ENCODE results near the gene MAGEB17. TPM values are rescaled to one million over a fixed set of nuclear protein-coding genes. Genes with fewer than 3 reads are reported as not detected.

The MAGEB17 gene
- total RNA-seq, 1 experiment from 2014 or later: not detected

GRCh38 chrX:16140983-16141382, 26.3 kb upstream of the MAGEB17 start (continued):
- TF ChIP-seq REST (IDR thresholded peaks at IDR 0.05; ENCODE audit: low read depth) (no peak), ZNF274 (IDR thresholded peaks at IDR 0.05; ENCODE audit: low read depth, low read length) (no peak)

GRCh38 chrX:16141422-16142245, 25.6 kb upstream of the MAGEB17 start:
- Histone ChIP-seq H3K27ac (ENCODE audit: low read depth, low read length) (no peak overlapping the region), H4K20me1 (ENCODE audit: insufficient read depth) (no peaks in the 10 kb centered on the region), H3K4me3 (replicated peaks in 1 of 2; ENCODE audit: low read depth in 1 of 2, low read length in 2 of 2) (no peak overlapping the region), H3K9ac (ENCODE audit: low read length) (no peak overlapping the region), H3K79me2 (ENCODE audit: insufficient read depth, low read length) (no peaks in the 10 kb centered on the region), H3K4me2 (ENCODE audit: low read length) (no peak overlapping the region), H2AFZ (ENCODE audit: low read depth, low read length, poor library complexity, severe bottlenecking) (no peak overlapping the region), H3K4me1 (ENCODE audit: control insufficient read depth in 1 of 2, insufficient read depth in 2 of 2, low read length in 2 of 2) (peaks cover 0 to 4% of the 10 kb centered on the region in 2 experiments; a peak in 1 of 4 replicates), H3K27me3 (ENCODE audit: insufficient read depth, low read length) (no peaks in the 10 kb centered on the region), H3K36me3 (ENCODE audit: control insufficient read depth in 1 of 2, insufficient read depth in 2 of 2, low read length in 2 of 2) (no peaks in the 10 kb centered on the region), H3K9me2 (ENCODE audit: insufficient read depth) (no peaks in the 10 kb centered on the region), H3K9me3 (ENCODE audit: control insufficient read depth in 1 of 2, insufficient read depth in 1 of 2, low read depth in 1 of 2, low read length in 2 of 2) (no peaks in the 10 kb centered on the region)
- intact Hi-C loops (cut with micrococcal nuclease): no loop called here
- ChIA-PET CTCF (no interaction called here), RAD21 (ENCODE audit: low non-redundant PET in 1 of 2, low total read pairs in 2 of 2, uncharacterized antibody in 2 of 2, unreplicated experiment in 2 of 2) (no interaction called here), POLR2A (no interaction called here)
- DNase-seq (ENCODE audit: low read depth, low spot score): no peak
- BruUV-seq (replicated peaks): no TSS peak
- ATAC-seq: 0 out of 2 replicates have a peak, but pooled peaks have one; percentile 47
- TF ChIP-seq MAX (IDR thresholded peaks at IDR 0.05) (no peak), SRF (IDR thresholded peaks at IDR 0.05; ENCODE audit: low read depth) (no peak), EZH2 (IDR thresholded peaks at IDR 0.05) (no peak), ZBTB33 (IDR thresholded peaks at IDR 0.05; ENCODE audit: extremely low read depth, insufficient replicate concordance, low read length) (no peak), TCF7L2 (IDR thresholded peaks at IDR 0.05; ENCODE audit: borderline replicate concordance, extremely low read depth, insufficient read depth, insufficient read length) (no peak), CTCF (IDR thresholded peaks at IDR 0.05 in 2 of 3, conservative IDR thresholded peaks at IDR 0.05 in 1 of 3; ENCODE audit: borderline replicate concordance in 1 of 3, insufficient read depth in 1 of 3, low read depth in 2 of 3, low read length in 2 of 3) (no peak), RAD21 (IDR thresholded peaks at IDR 0.05; ENCODE audit: low read depth) (no peak), YY1 (IDR thresholded peaks at IDR 0.05; ENCODE audit: extremely low read depth, insufficient replicate concordance, low read depth, low read length) (no peak), JUND (IDR thresholded peaks at IDR 0.05) (no peak), ZNF274 (IDR thresholded peaks at IDR 0.05; ENCODE audit: low read depth, low read length) (no peak)

All from HCT116 (cell line).